HepG2 (cell line): ENCODE data around the gene NME7. TPM values are rescaled to one million over a fixed set of nuclear protein-coding genes. Genes with fewer than 3 reads are reported as not detected.

Experiments
- ATAC-seq: fragments of 200-7000 bp; cut with Tn5 transposase; 3 replicates; pipeline ENCODE4 v1.9.1; 2020; ENCODE audit warnings: mild to moderate bottlenecking, moderate library complexity
- Bru-seq: library from RNA; stranded (reverse); fragments of 400-500 nt; gene quantifications from one replicate; lab custom pipeline; 2021; lab: Mats Ljungman, UMichigan
- BruChase-seq, 2 experiments: library from RNA; stranded (reverse); fragments of 400-500 nt; gene quantifications; one replicate each; lab custom pipeline; 2021; lab: Mats Ljungman, UMichigan
- BruUV-seq: library from RNA; stranded (reverse); fragments of 400-500 nt; replicated peaks from 2 replicates; lab custom pipeline; 2021; lab: Mats Ljungman, UMichigan
- CTCF ChIA-PET: fragments of 300-600 bp; formaldehyde crosslinking; extraction: SDS; loops from one replicate; lab custom pipeline; 2021; ENCODE audit warnings: low total read pairs, inconsistent platforms, low intra/inter-chr PET ratio; lab: Yijun Ruan, JAX
- POLR2A ChIA-PET: fragments of 350-600 bp; sonication (Branson Sonifier 250); formaldehyde crosslinking; loops from one replicate; lab custom pipeline; 2020; ENCODE audit warnings: antibody characterized with exemption, inconsistent platforms; lab: Yijun Ruan, JAX
- DNase-seq: peaks from one replicate; pipeline ENCODE4 v3.0.0-alpha.2; 2015; ENCODE audit warnings: low spot score
- FAIRE-seq: peaks from 3 replicates; lab custom pipeline; 2011; peaks lifted over from hg19 to GRCh38; lab: Jason Lieb, UNC
- H2AFZ ChIP-seq: one replicate; pipeline ENCODE4 v1.6.1; 2011; ENCODE audit warnings: low read length, inconsistent platforms
- H3K27ac ChIP-seq: fragments of 300-600 bp; 3 replicates; pipeline ENCODE4 v1.8.0; 2011; ENCODE audit warnings: mixed run types, mild to moderate bottlenecking, mixed read lengths, low read length, inconsistent platforms; ENCODE audit not compliant: insufficient read depth; ENCODE audit errors: extremely low read length
- H3K27me3 ChIP-seq, 2 experiments: fragments of 200-600 bp in 1 of 2; 2 replicates in 1 of 2; 3 replicates in 1 of 2; pipeline versions ENCODE4 v1.6.0 to v1.8.0; 2011; ENCODE audit warnings: low read length in 2 of 2, mild to moderate bottlenecking in 2 of 2, moderate library complexity in 2 of 2, inconsistent platforms in 1 of 2; ENCODE audit not compliant: insufficient read depth in 2 of 2, control insufficient read depth in 1 of 2
- H3K36me3 ChIP-seq, 2 experiments: fragments of 200-600 bp in 1 of 2; replicated peaks in 1 of 2; 2 replicates in 1 of 2; 3 replicates in 1 of 2; pipeline versions ENCODE4 v1.5.1 to v1.8.0; 2011; ENCODE audit warnings: low read length in 2 of 2, inconsistent platforms in 1 of 2; ENCODE audit not compliant: insufficient read depth in 2 of 2, control insufficient read depth in 1 of 2
- H3K4me1 ChIP-seq: 2 replicates; pipeline ENCODE4 v1.5.1; 2012; ENCODE audit warnings: low read length, inconsistent platforms; ENCODE audit not compliant: insufficient read depth
- H3K4me2 ChIP-seq: 2 replicates; pipeline ENCODE4 v1.6.0; 2011; ENCODE audit warnings: low read depth, low read length, inconsistent platforms
- H3K4me3 ChIP-seq, 3 experiments: fragments of 200-600 bp in 1 of 3; sonication (generic), shearing (Covaris generic) in 1 of 3; replicated peaks in 1 of 3; 2 replicates each; pipeline ENCODE4 v1.5.1; 2011 to 2016; ENCODE audit warnings: low read length in 3 of 3, inconsistent platforms in 2 of 3, low read depth in 2 of 3, mild to moderate bottlenecking in 2 of 3, control low read depth in 1 of 3, mixed read lengths in 1 of 3; ENCODE audit not compliant: insufficient read depth in 1 of 3
- H3K79me2 ChIP-seq: one replicate; pipeline ENCODE4 v1.6.1; 2011; ENCODE audit warnings: low read length, inconsistent platforms; ENCODE audit not compliant: insufficient read depth
- H3K9ac ChIP-seq: 2 replicates; pipeline ENCODE4 v1.6.0; 2011; ENCODE audit warnings: mild to moderate bottlenecking, low read depth, low read length, inconsistent platforms; ENCODE audit not compliant: insufficient read depth
- H3K9me3 ChIP-seq: 2 replicates; pipeline ENCODE4 v1.5.1; 2012; ENCODE audit warnings: mild to moderate bottlenecking, low read length
- H4K20me1 ChIP-seq: 2 replicates; pipeline ENCODE4 v1.6.0; 2011; ENCODE audit warnings: inconsistent platforms, mild to moderate bottlenecking, low read length, moderate library complexity; ENCODE audit not compliant: insufficient read depth
- ATF7-NPFF ChIP-seq: sonication (generic); formaldehyde crosslinking; IDR thresholded peaks from 2 replicates; pipeline ENCODE4 v1.8.1; 2023; ENCODE audit warnings: mild to moderate bottlenecking, low read depth, missing genetic modification reagents, moderate library complexity
- EHMT2 ChIP-seq: fragments of 200-600 bp; sonication (generic); IDR thresholded peaks from 2 replicates; pipeline ENCODE4 v1.7.0; 2017; ENCODE audit warnings: antibody characterized with exemption, low read depth, low read length, borderline replicate concordance
- MBD4 ChIP-seq: IDR thresholded peaks from 2 replicates; pipeline ENCODE4 v1.6.1; 2012; ENCODE audit warnings: low read length, inconsistent platforms, borderline replicate concordance
- NONO ChIP-seq, 2 experiments: fragments of 450-650 bp in 1 of 2; sonication (generic) in 1 of 2; formaldehyde crosslinking in 1 of 2; IDR thresholded peaks in 1 of 2; conservative IDR thresholded peaks in 1 of 2; 2 replicates each; pipeline versions ENCODE4 v1.6.1 to v1.8.0; 2017 to 2022; ENCODE audit warnings: mild to moderate bottlenecking in 1 of 2, missing genetic modification reagents in 1 of 2, moderate library complexity in 1 of 2
- SMAD1 ChIP-seq: sonication (generic); formaldehyde crosslinking; IDR thresholded peaks from 2 replicates; pipeline ENCODE4 v1.4.0; 2020; ENCODE audit warnings: missing genetic modification reagents, low read depth, mild to moderate bottlenecking, borderline replicate concordance
- WGBS: methylation state at CpG from one replicate; pipeline ENCODE4 v1.1.6; 2017; ENCODE audit warnings: low lambda C conversion rate; 5-methylcytosine and 5-hydroxymethylcytosine counted together
- in situ Hi-C: cut with HindIII; loops from 2 replicates; pipeline ENCODE4 v1.10.0; 2017; ENCODE audit warnings: low pct_unique_long_range_greater_than_20kb; ENCODE audit not compliant: extremely low pct_ligation_motif_present
- intact Hi-C: fragments of 100-400 bp; cut with micrococcal nuclease; formaldehyde crosslinking; loops from one replicate; pipeline ENCODE4 v1.10.0; 2022; ENCODE audit not compliant: unreplicated experiment
- long read RNA-seq, 2 experiments: library from RNA in 1 of 2; library from polyadenylated mRNA in 1 of 2; stranded (forward) in 1 of 2; unstranded in 1 of 2; transcript quantifications; one replicate each; pipeline ENCODE4 v2.0.0, GENCODE V29; 2019 to 2022
- polyA minus RNA-seq, 3 experiments: library from RNA; depleted of rRNA, polyadenylated mRNA; stranded (reverse); fragments of >200 nt; gene quantifications; 2 replicates each; pipeline ENCODE4 v1.2.3, GENCODE V29; 2011; ENCODE audit warnings: low replicate concordance in 1 of 3
- polyA plus RNA-seq, 8 experiments: library from polyadenylated mRNA; depleted of rRNA in 3 of 8; stranded (reverse) in 7 of 8; unstranded in 1 of 8; fragments of >200 nt; fragmentation: Illumina TruSeq in 4 of 8; extraction: Trizol in 4 of 8; gene quantifications; 2 replicates each; pipeline versions ENCODE4 v1.2.1 to v1.2.3, GENCODE V29; 2011 to 2016; ENCODE audit warnings: low read depth in 4 of 8, missing spikeins in 1 of 8, mixed read lengths in 1 of 8; ENCODE audit not compliant: insufficient read depth in 1 of 8
- total RNA-seq, 5 experiments: library from RNA; depleted of rRNA; stranded (reverse); fragments of >200 nt; fragmentation: Illumina TruSeq; extraction: Trizol; gene quantifications; 2 replicates each; pipeline ENCODE4 v1.2.3, GENCODE V29; 2016; ENCODE audit warnings: low read depth in 1 of 5
- TF ChIP-seq, protein P1 (sequence below): sonication (generic); formaldehyde crosslinking; IDR thresholded peaks from 2 replicates; pipeline ENCODE4 v1.4.0; 2020; ENCODE audit warnings: missing genetic modification reagents
- TF ChIP-seq, protein P2 (sequence below): sonication (generic); formaldehyde crosslinking; IDR thresholded peaks from 2 replicates; pipeline ENCODE4 v1.8.0; 2022; ENCODE audit warnings: missing genetic modification reagents, mild to moderate bottlenecking, borderline replicate concordance

NME7 gene, protein sequence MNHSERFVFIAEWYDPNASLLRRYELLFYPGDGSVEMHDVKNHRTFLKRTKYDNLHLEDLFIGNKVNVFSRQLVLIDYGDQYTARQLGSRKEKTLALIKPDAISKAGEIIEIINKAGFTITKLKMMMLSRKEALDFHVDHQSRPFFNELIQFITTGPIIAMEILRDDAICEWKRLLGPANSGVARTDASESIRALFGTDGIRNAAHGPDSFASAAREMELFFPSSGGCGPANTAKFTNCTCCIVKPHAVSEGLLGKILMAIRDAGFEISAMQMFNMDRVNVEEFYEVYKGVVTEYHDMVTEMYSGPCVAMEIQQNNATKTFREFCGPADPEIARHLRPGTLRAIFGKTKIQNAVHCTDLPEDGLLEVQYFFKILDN
- 22.5 and 29.5 TPM in 2 replicates for total RNA-seq (2016; rRNA removed; fragmentation: Illumina TruSeq; extraction: Trizol)
- total RNA-seq (2016; cell fraction: cytosol; rRNA removed; fragmentation: Illumina TruSeq; extraction: Trizol; ENCODE audit: low read depth) = 13.0 and 13.8 TPM in 2 replicates
- 22.8 and 33.1 TPM in 2 replicates for total RNA-seq (2016; cell fraction: insoluble cytoplasmic fraction; rRNA removed; fragmentation: Illumina TruSeq; extraction: Trizol)
- 20.2 and 23.2 TPM in 2 replicates for total RNA-seq (2016; cell fraction: membrane; rRNA removed; fragmentation: Illumina TruSeq; extraction: Trizol)
- total RNA-seq (2016; cell fraction: nucleus; rRNA removed; fragmentation: Illumina TruSeq; extraction: Trizol) = 14.9 and 18.6 TPM in 2 replicates
- polyA plus RNA-seq (2011; rRNA removed) = 5.1 and 9.4 TPM in 2 replicates
- 4.7 and 5.7 TPM in 2 replicates for polyA plus RNA-seq (2011; cell fraction: cytosol; rRNA removed)
- 2.6 and 3.8 TPM in 2 replicates for polyA plus RNA-seq (2011; cell fraction: nucleus; rRNA removed)
- polyA plus RNA-seq (2012) = 10.8 and 67.5 TPM in 2 replicates
- polyA plus RNA-seq (2016; cell fraction: cytosol; fragmentation: Illumina TruSeq; extraction: Trizol; ENCODE audit: low read depth) = 10.7 and 12.2 TPM in 2 replicates
- 28.0 and 28.7 TPM in 2 replicates for polyA plus RNA-seq (2016; cell fraction: insoluble cytoplasmic fraction; fragmentation: Illumina TruSeq; extraction: Trizol; ENCODE audit: low read depth)
- polyA plus RNA-seq (2016; cell fraction: membrane; fragmentation: Illumina TruSeq; extraction: Trizol; ENCODE audit: low read depth) = 12.8 and 19.1 TPM in 2 replicates
- 12.1 and 13.0 TPM in 2 replicates for polyA plus RNA-seq (2016; cell fraction: nucleus; fragmentation: Illumina TruSeq; extraction: Trizol; ENCODE audit: insufficient read depth, low read depth)
- polyA minus RNA-seq (2011; rRNA and poly(A)+ RNA removed; ENCODE audit: low replicate concordance) = 11.9 and 14.6 TPM in 2 replicates
- polyA minus RNA-seq (2011; cell fraction: cytosol; rRNA and poly(A)+ RNA removed) = 4.9 and 11.1 TPM in 2 replicates
- polyA minus RNA-seq (2011; cell fraction: nucleus; rRNA and poly(A)+ RNA removed) = 24.8 and 30.7 TPM in 2 replicates
- Bru-seq, nascent RNA = percentile 53 among the genes with signal in this experiment
- BruChase-seq, experiment 1, labeled RNA remaining after a 6-hour chase = percentile 37 among the genes with signal in this experiment
- percentile 42 among the genes with signal in this experiment for BruChase-seq, experiment 2, labeled RNA remaining after a 2-hour chase
- long read RNA-seq, experiment 1, transcript NME7-201 (12 exons, 1,642 nt) = major isoform, 16 of 41 reads
- long read RNA-seq, experiment 1, partial matches to known transcripts = 0 of 41 reads
- long read RNA-seq, experiment 1, other reads (novel, unspliced or antisense) = 25 of 41 reads
- long read RNA-seq, experiment 2, transcript NME7-201 (12 exons, 1,642 nt) = major isoform, 14 of 24 reads
- long read RNA-seq, experiment 2, partial matches to known transcripts = 7 of 24 reads
- long read RNA-seq, experiment 2, other reads (novel, unspliced or antisense) = 3 of 24 reads

DNA sequence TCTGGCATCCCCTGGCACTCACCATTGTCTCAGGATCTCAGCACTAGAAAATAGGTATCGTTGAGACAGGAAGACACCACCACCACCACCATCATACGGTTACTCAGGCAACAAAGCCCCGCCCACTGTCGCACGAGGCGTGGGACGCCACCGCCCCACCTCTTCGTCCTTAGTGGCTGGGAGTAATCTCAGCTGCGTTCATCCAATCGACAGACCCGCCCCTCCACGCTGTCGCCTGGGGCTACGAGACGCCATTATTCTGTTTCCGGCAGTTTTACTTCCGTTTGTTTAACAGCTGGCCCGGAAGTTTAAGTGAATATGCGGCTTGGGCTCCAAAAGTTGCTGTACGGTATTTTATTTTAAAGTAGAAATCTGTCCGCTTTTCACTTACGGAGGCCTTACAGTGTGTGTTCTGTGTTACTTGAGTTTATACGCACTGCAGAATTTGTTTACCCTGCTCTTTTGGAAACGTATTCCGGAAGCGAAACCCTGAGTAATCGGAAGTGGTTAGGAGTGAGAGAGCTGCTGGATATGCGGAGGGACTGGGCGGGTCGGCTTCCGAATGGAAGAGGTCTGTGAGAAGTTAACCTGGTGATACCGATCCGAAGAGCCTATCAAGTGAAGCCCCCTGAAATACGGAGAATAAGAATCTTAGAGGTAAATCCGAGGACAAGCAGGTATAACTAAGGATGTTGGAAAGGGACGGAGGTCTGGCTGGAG, at the start of gene NME7, which contains the start of gene BLZF1:
NME7 (minus strand) TSS at position 112 of the 720 bp plus-strand sequence; CDS start at position 25, 87 bp downstream.
BLZF1 (plus strand) TSS at position 510 of the 720 bp plus-strand sequence. CDS start 1,328 bp downstream, outside the sequence.
- Histone ChIP-seq H3K4me3 (peak within 1 kb of the TSS; percentile 85 to 93 (median 92)), H3K9ac (peak within 1 kb of the TSS; percentile 79), H3K27ac (peak within 1 kb of the TSS; percentile 79), H3K79me2 (peaks cover 14% of the 10 kb centered on the region), H3K4me2 (peak within 1 kb of the TSS; percentile 83), H2AFZ (peak within 1 kb of the TSS; percentile 98), H4K20me1 (no peaks in the 10 kb centered on the region), H3K36me3 (peaks cover 3 to 11% of the 10 kb centered on the region in 2 experiments; a peak in 3 of 5 replicates), H3K27me3 (no peaks in the 10 kb centered on the region; a peak in 2 of 5 replicates), H3K9me3 (0 out of 2 replicates have a peak, but pooled peaks cover 4% of the 10 kb centered on the region), H3K4me1 (peaks cover 27% of the 10 kb centered on the region)
- BruUV-seq = TSS peak; percentile 66
- DNase-seq (peak; percentile 94), ATAC-seq (peak; percentile 99), FAIRE-seq (peak; percentile 97)
- ChIA-PET POLR2A (interaction anchor here (1.0 to 1.7 kb wide), 4 partner anchors 118 to 1013 kb away, joined by 3 to 13 read pairs (median 5); partner anchors contain the start of genes ATP1B1 and SLC19A2), CTCF (no interaction called here)
- intact Hi-C loops (loop anchor here (1.0 kb wide), 2 partner anchors 141 to 765 kb away; no protein-coding TSS in a partner anchor), in situ Hi-C loops (no loop called here)
- WGBS = under 1% methylated on average over 28 of the region's 37 CpGs
- TF ChIP-seq MBD4 (no peak), EHMT2 (peak; percentile 65; the same call in 1 of the 2 replicates), SMAD1 (CRISPR knock-in tag) (no peak), ATF7-NPFF (no peak), NONO (IDR thresholded peaks at IDR 0.05) (no peak), NONO (CRISPR knock-in tag; conservative IDR thresholded peaks at IDR 0.05) (peak; percentile 50; the same call in 1 of the 2 replicates)
- TF ChIP-seq, protein P1, sequence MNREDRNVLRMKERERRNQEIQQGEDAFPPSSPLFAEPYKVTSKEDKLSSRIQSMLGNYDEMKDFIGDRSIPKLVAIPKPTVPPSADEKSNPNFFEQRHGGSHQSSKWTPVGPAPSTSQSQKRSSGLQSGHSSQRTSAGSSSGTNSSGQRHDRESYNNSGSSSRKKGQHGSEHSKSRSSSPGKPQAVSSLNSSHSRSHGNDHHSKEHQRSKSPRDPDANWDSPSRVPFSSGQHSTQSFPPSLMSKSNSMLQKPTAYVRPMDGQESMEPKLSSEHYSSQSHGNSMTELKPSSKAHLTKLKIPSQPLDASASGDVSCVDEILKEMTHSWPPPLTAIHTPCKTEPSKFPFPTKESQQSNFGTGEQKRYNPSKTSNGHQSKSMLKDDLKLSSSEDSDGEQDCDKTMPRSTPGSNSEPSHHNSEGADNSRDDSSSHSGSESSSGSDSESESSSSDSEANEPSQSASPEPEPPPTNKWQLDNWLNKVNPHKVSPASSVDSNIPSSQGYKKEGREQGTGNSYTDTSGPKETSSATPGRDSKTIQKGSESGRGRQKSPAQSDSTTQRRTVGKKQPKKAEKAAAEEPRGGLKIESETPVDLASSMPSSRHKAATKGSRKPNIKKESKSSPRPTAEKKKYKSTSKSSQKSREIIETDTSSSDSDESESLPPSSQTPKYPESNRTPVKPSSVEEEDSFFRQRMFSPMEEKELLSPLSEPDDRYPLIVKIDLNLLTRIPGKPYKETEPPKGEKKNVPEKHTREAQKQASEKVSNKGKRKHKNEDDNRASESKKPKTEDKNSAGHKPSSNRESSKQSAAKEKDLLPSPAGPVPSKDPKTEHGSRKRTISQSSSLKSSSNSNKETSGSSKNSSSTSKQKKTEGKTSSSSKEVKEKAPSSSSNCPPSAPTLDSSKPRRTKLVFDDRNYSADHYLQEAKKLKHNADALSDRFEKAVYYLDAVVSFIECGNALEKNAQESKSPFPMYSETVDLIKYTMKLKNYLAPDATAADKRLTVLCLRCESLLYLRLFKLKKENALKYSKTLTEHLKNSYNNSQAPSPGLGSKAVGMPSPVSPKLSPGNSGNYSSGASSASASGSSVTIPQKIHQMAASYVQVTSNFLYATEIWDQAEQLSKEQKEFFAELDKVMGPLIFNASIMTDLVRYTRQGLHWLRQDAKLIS (CRISPR knock-in tag) = no peak
- TF ChIP-seq, protein P2, sequence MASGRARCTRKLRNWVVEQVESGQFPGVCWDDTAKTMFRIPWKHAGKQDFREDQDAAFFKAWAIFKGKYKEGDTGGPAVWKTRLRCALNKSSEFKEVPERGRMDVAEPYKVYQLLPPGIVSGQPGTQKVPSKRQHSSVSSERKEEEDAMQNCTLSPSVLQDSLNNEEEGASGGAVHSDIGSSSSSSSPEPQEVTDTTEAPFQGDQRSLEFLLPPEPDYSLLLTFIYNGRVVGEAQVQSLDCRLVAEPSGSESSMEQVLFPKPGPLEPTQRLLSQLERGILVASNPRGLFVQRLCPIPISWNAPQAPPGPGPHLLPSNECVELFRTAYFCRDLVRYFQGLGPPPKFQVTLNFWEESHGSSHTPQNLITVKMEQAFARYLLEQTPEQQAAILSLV (CRISPR knock-in tag) = no peak
